Measurements from ENCODE around the gene UGGT1. TPM values are rescaled to one million over a fixed set of nuclear protein-coding genes. Genes with fewer than 3 reads are reported as not detected.

The UGGT1 gene, protein sequence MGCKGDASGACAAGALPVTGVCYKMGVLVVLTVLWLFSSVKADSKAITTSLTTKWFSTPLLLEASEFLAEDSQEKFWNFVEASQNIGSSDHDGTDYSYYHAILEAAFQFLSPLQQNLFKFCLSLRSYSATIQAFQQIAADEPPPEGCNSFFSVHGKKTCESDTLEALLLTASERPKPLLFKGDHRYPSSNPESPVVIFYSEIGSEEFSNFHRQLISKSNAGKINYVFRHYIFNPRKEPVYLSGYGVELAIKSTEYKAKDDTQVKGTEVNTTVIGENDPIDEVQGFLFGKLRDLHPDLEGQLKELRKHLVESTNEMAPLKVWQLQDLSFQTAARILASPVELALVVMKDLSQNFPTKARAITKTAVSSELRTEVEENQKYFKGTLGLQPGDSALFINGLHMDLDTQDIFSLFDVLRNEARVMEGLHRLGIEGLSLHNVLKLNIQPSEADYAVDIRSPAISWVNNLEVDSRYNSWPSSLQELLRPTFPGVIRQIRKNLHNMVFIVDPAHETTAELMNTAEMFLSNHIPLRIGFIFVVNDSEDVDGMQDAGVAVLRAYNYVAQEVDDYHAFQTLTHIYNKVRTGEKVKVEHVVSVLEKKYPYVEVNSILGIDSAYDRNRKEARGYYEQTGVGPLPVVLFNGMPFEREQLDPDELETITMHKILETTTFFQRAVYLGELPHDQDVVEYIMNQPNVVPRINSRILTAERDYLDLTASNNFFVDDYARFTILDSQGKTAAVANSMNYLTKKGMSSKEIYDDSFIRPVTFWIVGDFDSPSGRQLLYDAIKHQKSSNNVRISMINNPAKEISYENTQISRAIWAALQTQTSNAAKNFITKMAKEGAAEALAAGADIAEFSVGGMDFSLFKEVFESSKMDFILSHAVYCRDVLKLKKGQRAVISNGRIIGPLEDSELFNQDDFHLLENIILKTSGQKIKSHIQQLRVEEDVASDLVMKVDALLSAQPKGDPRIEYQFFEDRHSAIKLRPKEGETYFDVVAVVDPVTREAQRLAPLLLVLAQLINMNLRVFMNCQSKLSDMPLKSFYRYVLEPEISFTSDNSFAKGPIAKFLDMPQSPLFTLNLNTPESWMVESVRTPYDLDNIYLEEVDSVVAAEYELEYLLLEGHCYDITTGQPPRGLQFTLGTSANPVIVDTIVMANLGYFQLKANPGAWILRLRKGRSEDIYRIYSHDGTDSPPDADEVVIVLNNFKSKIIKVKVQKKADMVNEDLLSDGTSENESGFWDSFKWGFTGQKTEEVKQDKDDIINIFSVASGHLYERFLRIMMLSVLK (N-terminal part only)
- total RNA-seq (2022) (77.5 and 80.0 TPM in 2 replicates), Bru-seq, nascent RNA (percentile 79 among the genes with signal in this experiment), BruChase-seq, experiment 1, labeled RNA remaining after a 2-hour chase (percentile 82 among the genes with signal in this experiment), BruChase-seq, experiment 2, labeled RNA remaining after a 6-hour chase (percentile 89 among the genes with signal in this experiment)
- long read RNA-seq, full-length matches to known transcripts = 25 of 51 reads
- long read RNA-seq, partial matches to known transcripts = 4 of 51 reads
- long read RNA-seq, other reads (novel, unspliced or antisense) = 22 of 51 reads

DNA sequence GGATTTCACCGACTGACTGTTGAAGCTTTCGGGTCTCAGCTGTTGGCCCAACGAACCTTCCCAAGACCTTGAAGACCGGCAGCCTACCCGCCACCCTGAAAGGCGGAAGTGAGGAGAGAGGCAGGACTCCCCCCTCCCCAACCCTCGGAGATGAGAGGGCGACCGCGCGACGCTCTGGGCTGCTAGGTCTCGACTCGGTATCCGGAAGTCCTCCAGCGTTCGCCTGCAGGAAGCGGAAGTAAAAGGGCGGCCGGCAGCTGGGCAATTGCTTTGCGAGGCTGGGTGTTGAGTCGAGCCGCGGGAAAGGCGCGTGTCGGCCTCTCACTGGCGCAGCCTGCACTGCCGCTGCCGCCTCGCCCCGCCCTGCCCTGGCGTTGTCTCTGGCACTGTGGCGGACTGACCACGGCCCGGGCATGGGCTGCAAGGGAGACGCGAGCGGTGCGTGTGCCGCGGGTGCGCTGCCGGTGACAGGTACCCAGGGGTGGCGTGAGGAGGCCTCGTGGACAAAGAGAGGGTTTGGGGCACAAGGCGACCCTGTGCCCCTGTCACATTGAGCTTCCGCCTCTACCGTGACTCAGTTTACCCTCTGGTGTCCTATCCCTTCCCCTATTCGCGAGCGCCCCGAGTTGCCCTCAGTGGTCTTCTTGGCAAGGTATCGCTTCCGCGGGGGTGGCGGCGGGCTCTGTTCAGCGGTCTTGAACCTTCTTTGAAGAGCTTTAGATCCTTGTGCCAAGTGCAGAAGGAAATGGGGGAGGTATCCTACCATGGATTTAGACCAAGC lies at the start of gene UGGT1:
Gene UGGT1 (plus strand): TSS at position 256 of the 781 bp plus-strand sequence. CDS start 158 bp downstream, at position 414.
- no TSS peak for BruUV-seq (replicated peaks)
- intact Hi-C loops (cut with micrococcal nuclease; ENCODE audit: unreplicated experiment) = loop anchor here (1.0 to 10.0 kb wide), 4 partner anchors 28 to 232 kb away; partner anchors contain the start of genes POLR2D and SAP130
- no peaks in the 10 kb centered on the region for H3K9me3 ChIP-seq
- H3K36me3 ChIP-seq (ENCODE audit: control insufficient read depth, insufficient read depth, low read length) = no peaks in the 10 kb centered on the region
- TF ChIP-seq, protein P1, sequence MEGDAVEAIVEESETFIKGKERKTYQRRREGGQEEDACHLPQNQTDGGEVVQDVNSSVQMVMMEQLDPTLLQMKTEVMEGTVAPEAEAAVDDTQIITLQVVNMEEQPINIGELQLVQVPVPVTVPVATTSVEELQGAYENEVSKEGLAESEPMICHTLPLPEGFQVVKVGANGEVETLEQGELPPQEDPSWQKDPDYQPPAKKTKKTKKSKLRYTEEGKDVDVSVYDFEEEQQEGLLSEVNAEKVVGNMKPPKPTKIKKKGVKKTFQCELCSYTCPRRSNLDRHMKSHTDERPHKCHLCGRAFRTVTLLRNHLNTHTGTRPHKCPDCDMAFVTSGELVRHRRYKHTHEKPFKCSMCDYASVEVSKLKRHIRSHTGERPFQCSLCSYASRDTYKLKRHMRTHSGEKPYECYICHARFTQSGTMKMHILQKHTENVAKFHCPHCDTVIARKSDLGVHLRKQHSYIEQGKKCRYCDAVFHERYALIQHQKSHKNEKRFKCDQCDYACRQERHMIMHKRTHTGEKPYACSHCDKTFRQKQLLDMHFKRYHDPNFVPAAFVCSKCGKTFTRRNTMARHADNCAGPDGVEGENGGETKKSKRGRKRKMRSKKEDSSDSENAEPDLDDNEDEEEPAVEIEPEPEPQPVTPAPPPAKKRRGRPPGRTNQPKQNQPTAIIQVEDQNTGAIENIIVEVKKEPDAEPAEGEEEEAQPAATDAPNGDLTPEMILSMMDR (IDR thresholded peaks at IDR 0.05; ENCODE audit: insufficient read depth in 1 of 2, low read depth in 1 of 2, low read length in 1 of 2, severe bottlenecking in 1 of 2, unreplicated experiment in 1 of 2) = no peak
- Mint-ChIP-seq H3K4me3 (ENCODE audit: unreplicated experiment) (peak within 1 kb of the TSS; percentile 84), H3K4me1 (ENCODE audit: low read depth, unreplicated experiment) (no peaks in the 10 kb centered on the region), H3K9me3 (ENCODE audit: unreplicated experiment) (no peaks in the 10 kb centered on the region), H3K36me3 (ENCODE audit: insufficient read depth, unreplicated experiment) (peaks cover 11% of the 10 kb centered on the region), H3K27me3 (ENCODE audit: insufficient read depth, unreplicated experiment) (no peaks in the 10 kb centered on the region), H3K27ac (ENCODE audit: unreplicated experiment) (peak within 1 kb of the TSS; percentile 91)
- H3K4me3 ChIP-seq (ENCODE audit: low read depth, low read length) = peak within 1 kb of the TSS; percentile 64
- ChIA-PET POLR2A (interaction anchor here (0.5 to 1.1 kb wide), 7 partner anchors 10 to 704 kb away, joined by 3 to 5 read pairs (median 3); partner anchors contain the start of gene SAP130), CTCF (interaction anchor here (0.6 to 1.5 kb wide), 4 partner anchors 28 to 790 kb away, joined by 3 to 10 read pairs (median 4); no protein-coding TSS in a partner anchor)
- H3K4me1 ChIP-seq = no peaks in the 10 kb centered on the region
- no peaks in the 10 kb centered on the region for H3K27me3 ChIP-seq (replicated peaks; ENCODE audit: control insufficient read depth, insufficient read depth, low read length)
- peak; percentile 96 to 97 for DNase-seq

- ChIA-PET CTCF (no interaction called here), POLR2A (no interaction called here)
- no peaks in the 10 kb centered on the region for H3K36me3 Mint-ChIP-seq (ENCODE audit: insufficient read depth, unreplicated experiment)
- TF ChIP-seq, protein P1 (IDR thresholded peaks at IDR 0.05; ENCODE audit: insufficient read depth in 1 of 2, low read depth in 1 of 2, low read length in 1 of 2, severe bottlenecking in 1 of 2, unreplicated experiment in 1 of 2) = no peak
- no peaks in the 10 kb centered on the region for H3K36me3 ChIP-seq (ENCODE audit: control insufficient read depth, insufficient read depth, low read length)
- BruUV-seq (replicated peaks) = no TSS peak
- H3K4me1 ChIP-seq = no peaks in the 10 kb centered on the region
- no peak overlapping the region for H3K27ac Mint-ChIP-seq (ENCODE audit: unreplicated experiment)
- no peaks in the 10 kb centered on the region for H3K4me1 Mint-ChIP-seq (ENCODE audit: low read depth, unreplicated experiment)
- H3K27me3 Mint-ChIP-seq (ENCODE audit: insufficient read depth, unreplicated experiment) = no peaks in the 10 kb centered on the region
- H3K9me3 Mint-ChIP-seq (ENCODE audit: unreplicated experiment) = peaks cover 68% of the 10 kb centered on the region
- peaks cover 41% of the 10 kb centered on the region for H3K9me3 ChIP-seq
- intact Hi-C loops (cut with micrococcal nuclease; ENCODE audit: unreplicated experiment) = no loop called here
- no peaks in the 10 kb centered on the region for H3K27me3 ChIP-seq (replicated peaks; ENCODE audit: control insufficient read depth, insufficient read depth, low read length)
- DNase-seq = no peak
- H3K4me3 Mint-ChIP-seq (ENCODE audit: unreplicated experiment) = no peak overlapping the region
- H3K4me3 ChIP-seq (ENCODE audit: low read depth, low read length) = no peak overlapping the region
Observed at GRCh38 chr2:128041561-128041960, 49.4 kb upstream of the UGGT1 start.
